Mammary epithelial cell (primary cell): ENCODE measurements around the gene CAT.

Source experiments
- EZH2 ChIP-seq: IDR thresholded peaks from 2 replicates; pipeline ENCODE4 v1.6.1; 2012; ENCODE audit warnings: low read length, inconsistent platforms, borderline replicate concordance
- TF ChIP-seq, protein P1 (sequence below), 2 donors: IDR thresholded peaks in 1 of 2; conservative IDR thresholded peaks in 1 of 2; 2 replicates each; pipeline ENCODE4 v1.5.1; 2011 to 2012; ENCODE audit warnings: inconsistent platforms in 2 of 2, low read length in 2 of 2, mild to moderate bottlenecking in 2 of 2, control low read depth in 1 of 2, low read depth in 1 of 2; ENCODE audit not compliant: insufficient read depth in 1 of 2; ENCODE audit errors: extremely low read depth in 1 of 2

DNA sequence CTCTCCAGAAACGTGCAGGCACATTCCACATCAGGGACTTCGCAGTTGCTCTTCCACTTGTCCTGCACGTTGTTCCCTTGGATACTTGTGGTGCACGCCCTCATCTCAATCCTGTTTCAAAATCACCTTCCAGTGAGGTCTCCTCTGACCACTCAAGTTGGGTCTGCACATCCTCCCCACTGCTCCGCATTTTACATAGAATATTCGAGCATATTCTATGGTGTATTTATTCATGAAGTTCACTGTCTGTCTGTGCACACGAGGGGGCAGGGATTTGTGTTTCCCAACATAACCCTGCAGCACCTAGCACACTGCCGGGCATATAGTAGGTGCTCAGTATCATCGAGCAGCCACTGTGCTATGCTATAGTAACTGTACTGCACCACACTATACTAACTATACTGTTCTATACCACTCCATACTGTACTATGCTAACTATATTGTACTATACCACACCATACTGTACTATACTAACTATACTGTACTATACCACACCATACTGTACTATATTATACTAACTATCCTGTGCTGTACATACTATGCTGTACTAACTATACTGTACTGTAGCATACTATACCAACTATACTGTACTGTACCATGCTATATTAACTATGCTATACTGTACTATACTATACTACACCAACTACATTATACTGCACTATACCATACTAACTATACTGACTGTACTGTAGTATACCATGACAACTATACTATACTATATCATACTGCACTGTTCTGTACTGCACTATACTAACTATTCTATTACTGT is 44.6 kb downstream of the CAT start:
- TF ChIP-seq, protein P1, sequence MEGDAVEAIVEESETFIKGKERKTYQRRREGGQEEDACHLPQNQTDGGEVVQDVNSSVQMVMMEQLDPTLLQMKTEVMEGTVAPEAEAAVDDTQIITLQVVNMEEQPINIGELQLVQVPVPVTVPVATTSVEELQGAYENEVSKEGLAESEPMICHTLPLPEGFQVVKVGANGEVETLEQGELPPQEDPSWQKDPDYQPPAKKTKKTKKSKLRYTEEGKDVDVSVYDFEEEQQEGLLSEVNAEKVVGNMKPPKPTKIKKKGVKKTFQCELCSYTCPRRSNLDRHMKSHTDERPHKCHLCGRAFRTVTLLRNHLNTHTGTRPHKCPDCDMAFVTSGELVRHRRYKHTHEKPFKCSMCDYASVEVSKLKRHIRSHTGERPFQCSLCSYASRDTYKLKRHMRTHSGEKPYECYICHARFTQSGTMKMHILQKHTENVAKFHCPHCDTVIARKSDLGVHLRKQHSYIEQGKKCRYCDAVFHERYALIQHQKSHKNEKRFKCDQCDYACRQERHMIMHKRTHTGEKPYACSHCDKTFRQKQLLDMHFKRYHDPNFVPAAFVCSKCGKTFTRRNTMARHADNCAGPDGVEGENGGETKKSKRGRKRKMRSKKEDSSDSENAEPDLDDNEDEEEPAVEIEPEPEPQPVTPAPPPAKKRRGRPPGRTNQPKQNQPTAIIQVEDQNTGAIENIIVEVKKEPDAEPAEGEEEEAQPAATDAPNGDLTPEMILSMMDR (conservative IDR thresholded peaks at IDR 0.05 in 1 of 2, IDR thresholded peaks at IDR 0.05 in 1 of 2; ENCODE audit: extremely low read depth in 1 of 2, insufficient read depth in 1 of 2, low read depth in 1 of 2, low read length in 2 of 2), result no peak
- no peak for TF ChIP-seq EZH2
